HepG2 (cell line): ENCODE data around the gene PTK7.

Experiments
- ETV6 ChIP-seq: sonication (generic); formaldehyde crosslinking; conservative IDR thresholded peaks from 2 replicates; pipeline ENCODE4 v1.4.0; 2020; ENCODE audit warnings: missing genetic modification reagents
- ZNF800 ChIP-seq: sonication (generic); formaldehyde crosslinking; IDR thresholded peaks from 2 replicates; pipeline ENCODE4 v1.4.0; 2020; ENCODE audit warnings: missing genetic modification reagents

GRCh38 chr6:43053545-43054205 is 22.4 kb upstream of the PTK7 start, which contains the start of gene CUL7:
- peak; percentile 66; the same call in 1 of the 2 replicates for TF ChIP-seq ZNF800
- peak; percentile 100 for TF ChIP-seq ETV6
